HepG2 (cell line): ENCODE results near the gene ZNF391. TPM values are rescaled to one million over a fixed set of nuclear protein-coding genes. Genes with fewer than 3 reads are reported as not detected.
A peak's percentile ranks its signal among the peaks of the same experiment; 100 is the strongest.

Experiments
- JUNB ChIP-seq: sonication (generic); formaldehyde crosslinking; IDR thresholded peaks from 2 replicates; pipeline ENCODE4 v1.8.0; 2022; ENCODE audit warnings: missing genetic modification reagents, mild to moderate bottlenecking, borderline replicate concordance
- MAF1 ChIP-seq: sonication (generic); formaldehyde crosslinking; IDR thresholded peaks from 2 replicates; pipeline ENCODE4 v1.5.0; 2020; ENCODE audit warnings: missing genetic modification reagents, borderline replicate concordance
- MLLT10 ChIP-seq: sonication (generic); formaldehyde crosslinking; IDR thresholded peaks from 2 replicates; pipeline ENCODE4 v1.4.0; 2020; ENCODE audit warnings: missing genetic modification reagents
- POLR2AphosphoS2 ChIP-seq: IDR thresholded peaks from 2 replicates; pipeline ENCODE4 v1.6.1; 2011; ENCODE audit warnings: low read depth, low read length, improper control_type of control experiment
- SIX4 ChIP-seq: sonication (generic); formaldehyde crosslinking; IDR thresholded peaks from 2 replicates; pipeline ENCODE4 v1.4.0; 2020; ENCODE audit warnings: missing genetic modification reagents
- SMAD9 ChIP-seq: sonication (generic); formaldehyde crosslinking; IDR thresholded peaks from 2 replicates; pipeline ENCODE4 v1.5.1; 2020; ENCODE audit warnings: mild to moderate bottlenecking, missing genetic modification reagents
- ZFP90 ChIP-seq: sonication (generic); formaldehyde crosslinking; IDR thresholded peaks from 2 replicates; pipeline ENCODE4 v1.8.0; 2022; ENCODE audit warnings: missing genetic modification reagents, mild to moderate bottlenecking, inconsistent platforms, borderline replicate concordance
- ZNF572 ChIP-seq: sonication (generic); formaldehyde crosslinking; IDR thresholded peaks from 2 replicates; pipeline ENCODE4 v1.5.1; 2020; ENCODE audit warnings: mild to moderate bottlenecking, missing genetic modification reagents
- polyA plus RNA-seq, 8 experiments: library from polyadenylated mRNA; depleted of rRNA in 3 of 8; stranded (reverse) in 7 of 8; unstranded in 1 of 8; fragments of >200 nt; fragmentation: Illumina TruSeq in 4 of 8; extraction: Trizol in 4 of 8; gene quantifications; 2 replicates each; pipeline versions ENCODE4 v1.2.1 to v1.2.3, GENCODE V29; 2011 to 2016; ENCODE audit warnings: low read depth in 4 of 8, missing spikeins in 1 of 8, mixed read lengths in 1 of 8; ENCODE audit not compliant: insufficient read depth in 1 of 8
- total RNA-seq, 5 experiments: library from RNA; depleted of rRNA; stranded (reverse); fragments of >200 nt; fragmentation: Illumina TruSeq; extraction: Trizol; gene quantifications; 2 replicates each; pipeline ENCODE4 v1.2.3, GENCODE V29; 2016; ENCODE audit warnings: low read depth in 1 of 5
- TF ChIP-seq, protein P1 (sequence below), 2 experiments: fragments of 450-650 bp in 1 of 2; sonication (generic) in 1 of 2; formaldehyde crosslinking in 1 of 2; IDR thresholded peaks; 2 replicates each; pipeline versions ENCODE4 v1.6.1 to v1.8.0; 2016 to 2022; ENCODE audit warnings: antibody characterized with exemption in 1 of 2, mild to moderate bottlenecking in 1 of 2, missing genetic modification reagents in 1 of 2
- TF ChIP-seq, protein P2 (sequence below): sonication (generic); formaldehyde crosslinking; IDR thresholded peaks from 2 replicates; pipeline ENCODE4 v1.4.0; 2020; ENCODE audit warnings: missing genetic modification reagents

Gene ZNF391
- total and polyA plus RNA-seq, 2 of the 13 experiments (the other 11 are each of a cell fraction or from before 2014, with no cell fraction given): 0.78 to 1.7 TPM

DNA sequence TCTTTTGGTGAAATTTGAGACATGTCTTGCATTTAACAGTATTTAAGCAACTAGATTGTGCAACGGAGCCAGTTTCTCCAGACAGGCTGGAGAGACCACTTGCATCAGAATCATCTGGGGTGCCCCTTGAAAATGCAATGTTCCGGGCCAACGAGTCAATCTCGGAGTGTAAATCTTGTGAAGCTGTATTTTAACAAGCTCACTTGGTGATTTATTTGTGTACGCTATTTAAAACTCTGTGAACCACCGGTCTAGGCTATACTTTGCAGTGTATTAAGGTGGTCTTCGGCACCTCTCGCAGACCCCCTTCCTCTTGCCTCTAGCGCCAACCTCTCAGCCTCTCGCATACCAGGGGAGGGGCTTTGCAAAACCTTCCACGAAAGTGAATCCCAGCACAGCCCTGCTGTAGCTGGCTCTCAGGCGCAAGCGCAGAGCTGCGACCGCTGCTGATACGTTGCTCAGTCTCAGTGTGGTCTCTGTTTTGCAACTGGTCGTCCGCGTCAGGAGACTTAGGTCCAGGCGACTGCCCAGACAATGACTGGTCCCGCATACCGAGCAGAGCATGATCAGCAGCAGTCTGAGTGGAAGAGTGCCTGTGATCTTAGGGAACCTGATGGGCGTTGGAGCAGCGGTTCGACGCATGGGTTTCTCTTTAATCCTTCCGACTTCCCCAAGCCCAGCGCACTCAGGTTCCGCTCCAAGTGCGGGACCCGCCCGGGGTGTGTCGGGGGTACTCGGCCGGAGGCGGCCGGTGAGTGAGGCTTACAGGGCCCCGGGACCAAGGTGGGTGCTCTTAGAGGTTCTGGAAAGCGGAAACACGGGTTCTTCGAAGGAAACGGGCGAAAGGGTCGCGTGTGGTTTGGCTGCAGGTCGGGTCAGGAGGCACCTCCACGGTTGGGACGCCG is at the start of gene ZNF391 (continued):
- TF ChIP-seq SIX4 (CRISPR knock-in tag): peak; percentile 51; the same call in 1 of the 2 replicates
- no peak for TF ChIP-seq MLLT10
- peak; percentile 94; the same call in 1 of the 2 replicates for TF ChIP-seq MAF1 (CRISPR knock-in tag)
- peak; percentile 82 for TF ChIP-seq ZFP90 (CRISPR knock-in tag)
- TF ChIP-seq ZNF572 (CRISPR knock-in tag): peak; percentile 92
- TF ChIP-seq SMAD9 (CRISPR knock-in tag): no peak
- TF ChIP-seq, protein P1, sequence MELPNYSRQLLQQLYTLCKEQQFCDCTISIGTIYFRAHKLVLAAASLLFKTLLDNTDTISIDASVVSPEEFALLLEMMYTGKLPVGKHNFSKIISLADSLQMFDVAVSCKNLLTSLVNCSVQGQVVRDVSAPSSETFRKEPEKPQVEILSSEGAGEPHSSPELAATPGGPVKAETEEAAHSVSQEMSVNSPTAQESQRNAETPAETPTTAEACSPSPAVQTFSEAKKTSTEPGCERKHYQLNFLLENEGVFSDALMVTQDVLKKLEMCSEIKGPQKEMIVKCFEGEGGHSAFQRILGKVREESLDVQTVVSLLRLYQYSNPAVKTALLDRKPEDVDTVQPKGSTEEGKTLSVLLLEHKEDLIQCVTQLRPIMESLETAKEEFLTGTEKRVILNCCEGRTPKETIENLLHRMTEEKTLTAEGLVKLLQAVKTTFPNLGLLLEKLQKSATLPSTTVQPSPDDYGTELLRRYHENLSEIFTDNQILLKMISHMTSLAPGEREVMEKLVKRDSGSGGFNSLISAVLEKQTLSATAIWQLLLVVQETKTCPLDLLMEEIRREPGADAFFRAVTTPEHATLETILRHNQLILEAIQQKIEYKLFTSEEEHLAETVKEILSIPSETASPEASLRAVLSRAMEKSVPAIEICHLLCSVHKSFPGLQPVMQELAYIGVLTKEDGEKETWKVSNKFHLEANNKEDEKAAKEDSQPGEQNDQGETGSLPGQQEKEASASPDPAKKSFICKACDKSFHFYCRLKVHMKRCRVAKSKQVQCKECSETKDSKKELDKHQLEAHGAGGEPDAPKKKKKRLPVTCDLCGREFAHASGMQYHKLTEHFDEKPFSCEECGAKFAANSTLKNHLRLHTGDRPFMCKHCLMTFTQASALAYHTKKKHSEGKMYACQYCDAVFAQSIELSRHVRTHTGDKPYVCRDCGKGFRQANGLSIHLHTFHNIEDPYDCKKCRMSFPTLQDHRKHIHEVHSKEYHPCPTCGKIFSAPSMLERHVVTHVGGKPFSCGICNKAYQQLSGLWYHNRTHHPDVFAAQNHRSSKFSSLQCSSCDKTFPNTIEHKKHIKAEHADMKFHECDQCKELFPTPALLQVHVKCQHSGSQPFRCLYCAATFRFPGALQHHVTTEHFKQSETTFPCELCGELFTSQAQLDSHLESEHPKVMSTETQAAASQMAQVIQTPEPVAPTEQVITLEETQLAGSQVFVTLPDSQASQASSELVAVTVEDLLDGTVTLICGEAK (IDR thresholded peaks at IDR 0.05): no peak
- TF ChIP-seq, protein P1 (CRISPR knock-in tag; IDR thresholded peaks at IDR 0.05): peak; percentile 78
- TF ChIP-seq, protein P2, sequence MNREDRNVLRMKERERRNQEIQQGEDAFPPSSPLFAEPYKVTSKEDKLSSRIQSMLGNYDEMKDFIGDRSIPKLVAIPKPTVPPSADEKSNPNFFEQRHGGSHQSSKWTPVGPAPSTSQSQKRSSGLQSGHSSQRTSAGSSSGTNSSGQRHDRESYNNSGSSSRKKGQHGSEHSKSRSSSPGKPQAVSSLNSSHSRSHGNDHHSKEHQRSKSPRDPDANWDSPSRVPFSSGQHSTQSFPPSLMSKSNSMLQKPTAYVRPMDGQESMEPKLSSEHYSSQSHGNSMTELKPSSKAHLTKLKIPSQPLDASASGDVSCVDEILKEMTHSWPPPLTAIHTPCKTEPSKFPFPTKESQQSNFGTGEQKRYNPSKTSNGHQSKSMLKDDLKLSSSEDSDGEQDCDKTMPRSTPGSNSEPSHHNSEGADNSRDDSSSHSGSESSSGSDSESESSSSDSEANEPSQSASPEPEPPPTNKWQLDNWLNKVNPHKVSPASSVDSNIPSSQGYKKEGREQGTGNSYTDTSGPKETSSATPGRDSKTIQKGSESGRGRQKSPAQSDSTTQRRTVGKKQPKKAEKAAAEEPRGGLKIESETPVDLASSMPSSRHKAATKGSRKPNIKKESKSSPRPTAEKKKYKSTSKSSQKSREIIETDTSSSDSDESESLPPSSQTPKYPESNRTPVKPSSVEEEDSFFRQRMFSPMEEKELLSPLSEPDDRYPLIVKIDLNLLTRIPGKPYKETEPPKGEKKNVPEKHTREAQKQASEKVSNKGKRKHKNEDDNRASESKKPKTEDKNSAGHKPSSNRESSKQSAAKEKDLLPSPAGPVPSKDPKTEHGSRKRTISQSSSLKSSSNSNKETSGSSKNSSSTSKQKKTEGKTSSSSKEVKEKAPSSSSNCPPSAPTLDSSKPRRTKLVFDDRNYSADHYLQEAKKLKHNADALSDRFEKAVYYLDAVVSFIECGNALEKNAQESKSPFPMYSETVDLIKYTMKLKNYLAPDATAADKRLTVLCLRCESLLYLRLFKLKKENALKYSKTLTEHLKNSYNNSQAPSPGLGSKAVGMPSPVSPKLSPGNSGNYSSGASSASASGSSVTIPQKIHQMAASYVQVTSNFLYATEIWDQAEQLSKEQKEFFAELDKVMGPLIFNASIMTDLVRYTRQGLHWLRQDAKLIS (CRISPR knock-in tag): no peak
- TF ChIP-seq POLR2AphosphoS2: no peak
- no peak for TF ChIP-seq JUNB (CRISPR knock-in tag)
